ENCODE data around the gene FNDC3B. TPM values are rescaled to one million over a fixed set of nuclear protein-coding genes. Genes with fewer than 3 reads are reported as not detected.

The FNDC3B gene
- total RNA-seq, 1 donor from 2014 or later = 29.0 TPM

GRCh38 chr3:172073262-172073915 is 34.0 kb downstream of the FNDC3B start:
- peaks cover 6% of the 10 kb centered on the region for H3K36me3 Mint-ChIP-seq (ENCODE audit: low read depth)
- H3K4me3 Mint-ChIP-seq = no peak overlapping the region
- intact Hi-C loops (cut with micrococcal nuclease) = no loop called here
- no peak for DNase-seq (ENCODE audit: low spot score)
- H3K4me1 Mint-ChIP-seq (ENCODE audit: low read depth) = peaks cover 9% of the 10 kb centered on the region
- H3K27ac Mint-ChIP-seq = no peak overlapping the region
- H3K27me3 Mint-ChIP-seq (ENCODE audit: insufficient read depth) = no peaks in the 10 kb centered on the region
- peaks cover 4% of the 10 kb centered on the region for H3K9me3 Mint-ChIP-seq

- H3K27ac Mint-ChIP-seq = no peak overlapping the region
- intact Hi-C loops (cut with micrococcal nuclease) = no loop called here
- H3K27me3 Mint-ChIP-seq (ENCODE audit: insufficient read depth) = no peaks in the 10 kb centered on the region
- peaks cover 8% of the 10 kb centered on the region for H3K36me3 Mint-ChIP-seq (ENCODE audit: low read depth)
- H3K4me1 Mint-ChIP-seq (ENCODE audit: low read depth) = peaks cover 9% of the 10 kb centered on the region
- no peak for DNase-seq (ENCODE audit: low spot score)
- peaks cover 4% of the 10 kb centered on the region for H3K9me3 Mint-ChIP-seq
- H3K4me3 Mint-ChIP-seq = no peak overlapping the region
Observed at GRCh38 chr3:172074032-172074431, 34.7 kb downstream of the FNDC3B start.

- Mint-ChIP-seq H3K9me3 (peaks cover 4% of the 10 kb centered on the region), H3K4me1 (ENCODE audit: low read depth) (peaks cover 9% of the 10 kb centered on the region), H3K4me3 (no peak overlapping the region), H3K27me3 (ENCODE audit: insufficient read depth) (no peaks in the 10 kb centered on the region), H3K36me3 (ENCODE audit: low read depth) (peaks cover 8% of the 10 kb centered on the region), H3K27ac (no peak overlapping the region)
- DNase-seq (ENCODE audit: low spot score) = no peak
- intact Hi-C loops (cut with micrococcal nuclease) = no loop called here
Observed at GRCh38 chr3:172074586-172074985, 35.2 kb downstream of the FNDC3B start.

- no peak for DNase-seq (ENCODE audit: low spot score)
- Mint-ChIP-seq H3K36me3 (ENCODE audit: low read depth) (peaks cover 8% of the 10 kb centered on the region), H3K27me3 (ENCODE audit: insufficient read depth) (no peaks in the 10 kb centered on the region), H3K4me3 (no peak overlapping the region), H3K4me1 (ENCODE audit: low read depth) (peaks cover 9% of the 10 kb centered on the region), H3K9me3 (peaks cover 4% of the 10 kb centered on the region), H3K27ac (no peak overlapping the region)
- intact Hi-C loops (cut with micrococcal nuclease) = no loop called here
Observed at GRCh38 chr3:172076212-172076611, 36.8 kb downstream of the FNDC3B start.

- Mint-ChIP-seq H3K36me3 (ENCODE audit: low read depth) (peaks cover 10% of the 10 kb centered on the region), H3K4me1 (ENCODE audit: low read depth) (peaks cover 9% of the 10 kb centered on the region), H3K9me3 (peaks cover 4% of the 10 kb centered on the region), H3K27me3 (ENCODE audit: insufficient read depth) (no peaks in the 10 kb centered on the region), H3K4me3 (no peak overlapping the region), H3K27ac (no peak overlapping the region)
- DNase-seq (ENCODE audit: low spot score) = no peak
- intact Hi-C loops (cut with micrococcal nuclease) = no loop called here
Observed at GRCh38 chr3:172077197-172077757, 37.9 kb downstream of the FNDC3B start.

DNA sequence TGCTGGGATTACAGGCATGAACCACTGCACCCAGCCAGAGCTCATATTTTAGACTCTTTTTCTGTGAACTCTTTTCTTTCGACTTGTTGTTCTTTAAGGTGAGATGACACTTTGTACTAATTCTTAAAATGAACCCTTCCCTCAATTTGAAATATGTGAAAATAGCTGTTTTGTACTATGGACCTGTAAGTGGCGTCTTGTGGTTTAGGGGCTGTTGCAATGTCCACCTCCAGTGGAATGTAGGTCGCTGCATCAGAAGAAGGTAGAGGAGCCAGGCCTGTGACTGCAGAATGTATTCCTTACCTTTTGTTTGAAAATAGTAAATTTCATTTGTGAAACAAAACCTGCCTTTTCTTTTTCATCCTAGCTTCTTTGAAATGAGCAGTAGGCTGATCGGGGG is 38.9 kb downstream of the FNDC3B start:
- no peaks in the 10 kb centered on the region for H3K27me3 Mint-ChIP-seq (ENCODE audit: insufficient read depth)
- no peak overlapping the region for H3K27ac Mint-ChIP-seq
- no peak overlapping the region for H3K4me3 Mint-ChIP-seq
- peaks cover 4% of the 10 kb centered on the region for H3K9me3 Mint-ChIP-seq
- no peak for DNase-seq (ENCODE audit: low spot score)
- H3K4me1 Mint-ChIP-seq (ENCODE audit: low read depth) = peaks cover 17% of the 10 kb centered on the region
- peaks cover 12% of the 10 kb centered on the region for H3K36me3 Mint-ChIP-seq (ENCODE audit: low read depth)
- intact Hi-C loops (cut with micrococcal nuclease) = no loop called here

DNA sequence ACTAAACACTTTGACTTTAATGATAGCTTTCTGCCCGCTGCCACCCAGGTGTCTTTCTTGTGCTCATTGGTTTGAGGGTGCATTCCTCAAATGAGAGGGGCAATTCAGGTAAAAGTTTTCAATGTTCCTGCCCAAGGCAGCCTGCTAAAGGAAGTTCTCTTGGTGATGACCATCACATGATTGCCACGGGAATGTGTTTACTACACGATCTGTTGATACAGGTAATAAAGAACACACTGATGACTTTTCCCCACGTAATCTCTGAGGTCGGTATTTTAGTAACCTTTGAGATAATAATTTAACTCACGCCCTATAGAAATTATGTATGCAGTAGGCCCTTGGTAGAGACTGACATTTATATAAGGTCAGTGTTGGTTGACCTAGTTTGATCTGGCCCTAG is 39.3 kb downstream of the FNDC3B start:
- DNase-seq (ENCODE audit: low spot score) = no peak
- H3K27ac Mint-ChIP-seq = no peak overlapping the region
- H3K4me3 Mint-ChIP-seq = no peak overlapping the region
- no peaks in the 10 kb centered on the region for H3K27me3 Mint-ChIP-seq (ENCODE audit: insufficient read depth)
- H3K36me3 Mint-ChIP-seq (ENCODE audit: low read depth) = peaks cover 15% of the 10 kb centered on the region
- peaks cover 15% of the 10 kb centered on the region for H3K4me1 Mint-ChIP-seq (ENCODE audit: low read depth)
- intact Hi-C loops (cut with micrococcal nuclease) = no loop called here
- H3K9me3 Mint-ChIP-seq = peaks cover 4% of the 10 kb centered on the region

DNA sequence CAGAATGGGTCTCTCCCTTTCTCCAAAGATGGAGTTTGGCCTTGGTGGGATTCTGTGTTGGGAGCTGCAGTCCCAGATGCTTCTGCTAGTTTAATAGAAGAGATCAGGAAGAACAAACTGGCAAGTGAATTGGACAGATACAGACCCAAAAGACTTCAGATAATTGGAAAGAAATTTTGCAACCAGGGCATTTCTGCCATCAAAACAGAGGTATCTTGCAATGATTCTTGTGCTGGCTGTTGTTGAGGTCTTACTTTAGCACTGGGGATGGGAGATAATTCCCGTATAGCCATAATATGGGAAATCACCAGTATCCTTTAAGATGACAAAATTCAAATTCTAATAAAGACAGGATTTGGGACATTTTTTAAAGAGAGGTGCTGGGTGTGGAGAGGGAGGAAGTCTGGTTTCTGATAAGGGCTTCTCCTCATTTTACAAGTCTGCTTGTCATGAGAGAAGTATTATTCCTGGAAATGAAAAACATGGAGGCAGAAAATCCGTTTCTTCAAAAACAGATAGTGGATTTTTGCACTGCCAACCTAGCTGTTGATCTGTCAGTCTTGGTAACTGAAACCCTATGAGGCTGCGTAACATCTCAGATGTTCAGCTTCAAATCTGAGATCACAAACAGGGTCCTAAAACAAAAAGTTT is 40.1 kb downstream of the FNDC3B start:
- no peak overlapping the region for H3K27ac Mint-ChIP-seq
- intact Hi-C loops (cut with micrococcal nuclease) = no loop called here
- no peaks in the 10 kb centered on the region for H3K27me3 Mint-ChIP-seq (ENCODE audit: insufficient read depth)
- H3K4me3 Mint-ChIP-seq = no peak overlapping the region
- H3K9me3 Mint-ChIP-seq = peaks cover 4% of the 10 kb centered on the region
- no peak for DNase-seq (ENCODE audit: low spot score)
- peaks cover 11% of the 10 kb centered on the region for H3K4me1 Mint-ChIP-seq (ENCODE audit: low read depth)
- H3K36me3 Mint-ChIP-seq (ENCODE audit: low read depth) = peaks cover 13% of the 10 kb centered on the region

GRCh38 chr3:172080503-172080902 is 41.1 kb downstream of the FNDC3B start:
- Mint-ChIP-seq H3K27me3 (ENCODE audit: insufficient read depth) (no peaks in the 10 kb centered on the region), H3K36me3 (ENCODE audit: low read depth) (peaks cover 15% of the 10 kb centered on the region), H3K27ac (no peak overlapping the region), H3K9me3 (peaks cover 4% of the 10 kb centered on the region), H3K4me1 (ENCODE audit: low read depth) (peaks cover 21% of the 10 kb centered on the region), H3K4me3 (no peak overlapping the region)
- no peak for DNase-seq (ENCODE audit: low spot score)
- intact Hi-C loops (cut with micrococcal nuclease) = no loop called here

- H3K36me3 Mint-ChIP-seq (ENCODE audit: low read depth) = peaks cover 13% of the 10 kb centered on the region
- H3K9me3 Mint-ChIP-seq = no peaks in the 10 kb centered on the region
- intact Hi-C loops (cut with micrococcal nuclease) = no loop called here
- no peaks in the 10 kb centered on the region for H3K27me3 Mint-ChIP-seq (ENCODE audit: insufficient read depth)
- peaks cover 33% of the 10 kb centered on the region for H3K4me1 Mint-ChIP-seq (ENCODE audit: low read depth)
- no peak overlapping the region for H3K4me3 Mint-ChIP-seq
- H3K27ac Mint-ChIP-seq = no peak overlapping the region
- DNase-seq (ENCODE audit: low spot score) = no peak
Observed at GRCh38 chr3:172082269-172082668, 42.9 kb downstream of the FNDC3B start.

DNA sequence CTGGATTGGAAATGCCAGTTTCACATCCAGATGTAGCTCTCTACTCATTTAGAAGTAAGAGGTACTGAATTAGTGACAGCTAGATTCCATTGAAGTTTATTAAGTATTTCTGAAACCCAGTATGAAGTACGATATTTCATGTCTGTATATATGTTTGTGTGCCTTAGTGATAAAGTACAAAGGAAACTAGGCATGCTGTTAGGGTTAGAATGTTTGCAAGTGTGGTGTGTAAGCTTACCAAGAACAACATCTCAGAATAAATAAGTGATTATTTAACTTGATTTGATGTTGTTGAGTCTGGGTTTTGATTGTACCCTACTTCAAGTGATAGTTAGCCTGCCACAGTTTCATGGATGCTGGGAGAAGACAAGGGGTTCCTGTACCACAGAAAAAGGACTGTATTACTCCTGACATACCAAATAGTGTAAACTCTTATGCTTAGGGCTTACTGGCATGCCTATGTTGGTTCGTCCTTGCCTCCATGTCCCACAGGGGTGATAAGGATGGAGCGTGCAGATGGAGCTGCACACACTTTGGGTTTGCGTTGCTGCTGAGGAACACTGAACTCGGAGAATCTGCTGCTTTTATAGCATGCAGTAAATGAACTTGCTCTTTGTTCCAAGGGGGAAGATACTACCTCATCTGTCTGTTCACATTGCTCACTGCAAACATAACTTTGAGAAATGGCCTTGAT is 43.6 kb downstream of the FNDC3B start:
- no peak for DNase-seq (ENCODE audit: low spot score)
- intact Hi-C loops (cut with micrococcal nuclease) = no loop called here
- Mint-ChIP-seq H3K4me3 (no peak overlapping the region), H3K27me3 (ENCODE audit: insufficient read depth) (no peaks in the 10 kb centered on the region), H3K4me1 (ENCODE audit: low read depth) (peaks cover 39% of the 10 kb centered on the region), H3K36me3 (ENCODE audit: low read depth) (peaks cover 16% of the 10 kb centered on the region), H3K9me3 (no peaks in the 10 kb centered on the region), H3K27ac (no peak overlapping the region)

GRCh38 chr3:172083995-172084409 is 44.6 kb downstream of the FNDC3B start:
- Mint-ChIP-seq H3K4me1 (ENCODE audit: low read depth) (peaks cover 45% of the 10 kb centered on the region), H3K4me3 (no peak overlapping the region), H3K27ac (no peak overlapping the region), H3K27me3 (ENCODE audit: insufficient read depth) (no peaks in the 10 kb centered on the region), H3K36me3 (ENCODE audit: low read depth) (peaks cover 15% of the 10 kb centered on the region), H3K9me3 (no peaks in the 10 kb centered on the region)
- intact Hi-C loops (cut with micrococcal nuclease) = loop anchor here (2.0 kb wide), 1 partner anchor 45 kb away; the partner anchor contains the start of gene FNDC3B
- DNase-seq (ENCODE audit: low spot score) = no peak

Measured in activated T-helper 1 cell treated with anti-CD3 and anti-CD28 coated beads, Interleukin-12 subunit alpha, Interleukin-12 subunit beta, Interleukin-2, Interleukin-4 antibody, amounts not matched to agents 30 ng/mL and 10 ng/mL and 1 ng/mL, durations not matched to agents 14 hours and 24 hours and 36 hours (primary cell).